HS-27A (cell line): ENCODE results near the gene ULBP2.
"Not testable (repeated sequence)": the region's sequence is repeated elsewhere in the genome, so short reads cannot be mapped to it uniquely, and the experiment has no call there.

Source experiments
- DNase-seq: peaks from one replicate; pipeline ENCODE4 v3.0.0-alpha.2; 2012; ENCODE audit warnings: low read depth, missing footprints

The ULBP2 gene

DNA sequence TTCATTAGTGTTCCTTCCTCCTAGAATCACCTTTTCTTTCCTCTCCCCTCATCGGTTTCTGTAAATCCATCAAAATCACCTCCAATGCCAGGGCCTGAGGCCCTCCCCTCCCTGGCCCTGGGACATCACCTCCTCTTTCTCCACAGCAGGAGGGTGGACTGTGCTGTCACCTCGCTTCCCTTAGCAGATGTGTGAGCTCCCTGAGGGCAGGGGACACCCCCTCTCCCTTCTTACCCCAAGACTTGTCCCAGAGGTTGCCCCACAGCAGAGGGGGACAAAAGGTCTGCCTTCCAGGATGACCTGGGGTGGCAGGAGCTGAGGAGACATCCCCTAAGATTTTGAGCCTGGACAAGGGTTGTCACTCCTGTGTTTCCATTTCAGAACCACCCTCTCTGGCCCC, 27.8 kb downstream of the ULBP2 start:
- DNase-seq = no peak

DNA sequence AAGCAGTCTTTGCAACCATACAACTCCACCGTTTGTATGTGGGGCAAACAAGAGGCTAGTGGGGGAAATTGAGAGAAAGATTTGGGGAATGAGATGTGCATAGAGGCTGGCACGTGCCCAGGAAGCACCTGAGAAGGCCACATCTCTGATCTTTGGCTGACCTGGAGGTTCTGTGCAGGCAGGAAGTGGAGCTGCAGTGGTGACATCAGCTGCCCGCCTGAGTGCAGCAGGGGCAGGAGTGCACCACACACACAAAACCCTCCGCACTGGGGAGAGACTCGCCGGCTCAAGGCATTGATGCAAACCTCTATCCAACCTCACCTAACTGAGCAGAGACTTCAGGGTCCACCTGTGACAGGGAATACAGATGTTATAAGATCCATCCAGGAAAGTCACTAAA, 32.6 kb downstream of the ULBP2 start:
- not testable (repeated sequence) for DNase-seq

DNA sequence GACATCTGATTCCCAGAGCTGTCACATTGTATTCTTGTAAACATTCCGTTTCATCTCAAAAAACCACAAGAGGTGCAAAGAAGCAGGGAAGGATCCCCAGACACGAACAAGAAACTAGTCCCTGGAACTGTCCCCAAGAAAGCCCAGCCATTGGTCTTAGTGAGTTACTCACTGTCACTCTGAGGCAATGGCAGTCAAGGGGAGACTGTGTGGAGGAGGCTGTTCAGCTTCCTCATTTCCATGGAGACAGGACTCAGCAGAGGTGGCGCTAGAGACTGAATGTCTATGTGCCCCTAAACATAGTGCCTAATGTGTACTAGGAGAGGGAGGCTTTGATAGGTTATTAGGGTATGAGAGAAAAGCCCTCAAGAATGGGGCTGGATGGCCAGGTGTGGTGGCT, 33.0 kb downstream of the ULBP2 start:
- no peak for DNase-seq

DNA sequence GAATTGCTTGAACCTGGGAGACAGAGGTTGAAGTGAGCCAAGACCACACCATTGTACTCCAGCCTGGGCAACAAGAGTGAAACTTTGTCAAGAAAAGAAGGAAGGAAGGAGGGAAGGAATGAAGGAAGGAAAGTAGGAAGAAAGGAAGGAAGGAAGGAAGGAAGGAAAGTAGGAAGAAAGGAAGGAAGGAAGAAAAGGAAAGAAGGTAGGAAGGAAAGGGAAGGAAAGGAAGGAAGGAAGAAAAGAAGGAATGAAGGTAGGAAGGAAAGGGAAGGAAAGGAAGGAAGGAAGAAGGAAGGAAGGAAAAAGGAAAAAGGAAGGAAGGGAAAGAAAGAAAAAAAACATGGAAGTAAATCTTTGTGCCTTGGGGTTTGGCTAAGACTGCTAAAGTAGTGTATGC, 33.6 kb downstream of the ULBP2 start:
- no peak for DNase-seq

DNA sequence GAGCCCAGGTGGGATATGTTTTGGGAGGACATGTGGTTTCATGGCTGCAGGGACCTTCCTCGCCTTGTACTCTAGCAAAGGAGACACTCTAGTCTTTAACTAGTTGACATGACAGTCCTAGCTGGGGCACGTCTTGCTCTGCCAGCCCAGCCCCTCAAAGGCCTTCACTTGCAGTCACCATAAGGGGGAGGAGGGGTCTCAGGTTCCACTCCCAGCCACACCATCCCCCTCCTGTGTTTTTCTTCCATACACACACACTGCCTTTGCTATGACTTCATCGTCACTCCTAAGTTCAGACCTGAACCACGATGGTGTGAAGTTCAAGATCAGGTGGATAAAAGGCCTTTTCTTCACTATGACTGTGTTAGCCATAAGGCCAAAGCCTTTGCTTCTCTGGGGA, 35.4 kb downstream of the ULBP2 start:
- DNase-seq = no peak

DNA sequence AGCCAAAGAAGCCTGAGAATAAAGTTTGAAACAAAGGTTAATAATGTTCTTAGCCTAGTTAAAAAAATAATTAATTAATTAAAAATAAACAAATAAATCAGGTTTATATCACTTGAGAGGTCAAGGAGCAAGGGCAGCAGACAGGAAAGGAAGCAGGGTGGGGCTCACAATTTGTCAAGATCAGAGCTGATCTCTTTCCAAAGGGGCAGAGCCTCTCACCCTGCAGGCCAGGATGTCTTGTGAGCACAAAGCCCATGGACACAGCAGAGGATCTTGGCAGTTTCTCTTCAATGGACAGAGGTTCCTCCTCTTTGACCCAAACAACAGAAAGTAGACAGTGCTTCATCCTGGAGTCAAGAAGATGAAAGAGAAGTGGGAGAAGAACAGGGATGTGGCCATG, 36.8 kb downstream of the ULBP2 start:
- no peak for DNase-seq

DNA sequence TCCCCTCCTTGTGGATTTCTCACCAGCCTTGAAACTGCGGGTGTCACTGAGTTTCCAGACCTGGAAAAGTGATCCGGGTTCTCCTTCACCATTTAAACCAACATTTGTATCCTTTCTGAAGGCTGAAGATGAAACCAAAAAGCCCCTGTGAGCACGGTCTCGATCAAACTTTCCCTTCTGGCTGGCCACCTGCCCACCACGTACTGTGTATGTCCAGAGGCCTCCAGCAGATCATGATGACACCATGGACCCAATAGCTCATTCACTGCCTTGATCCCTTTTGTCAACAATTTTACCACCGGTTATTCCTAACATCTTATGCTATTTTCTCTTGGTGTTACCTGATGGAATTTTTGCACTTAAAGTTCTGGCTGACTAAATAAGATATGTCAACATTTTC, 37.5 kb downstream of the ULBP2 start:
- no peak for DNase-seq

DNA sequence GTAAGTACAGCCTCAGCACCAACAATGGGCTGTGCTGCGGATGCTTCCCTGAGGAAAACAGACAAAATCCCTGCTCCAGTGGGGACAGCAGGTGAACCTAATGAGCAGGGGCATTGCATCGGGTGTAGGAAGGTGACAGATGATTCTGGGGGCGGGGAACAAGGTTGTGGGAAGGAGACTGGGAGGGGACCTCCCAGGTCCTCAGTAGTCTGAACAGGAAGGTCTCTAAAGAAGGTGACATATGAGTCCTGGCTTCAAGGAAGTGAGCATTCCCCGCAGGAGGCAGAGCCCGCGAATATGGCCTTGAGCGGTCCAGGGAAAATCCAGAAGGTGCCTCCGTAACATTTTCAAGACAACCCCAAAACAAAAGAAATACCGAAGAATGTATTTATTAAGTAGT, 41.3 kb downstream of the ULBP2 start:
- DNase-seq = no peak

DNA sequence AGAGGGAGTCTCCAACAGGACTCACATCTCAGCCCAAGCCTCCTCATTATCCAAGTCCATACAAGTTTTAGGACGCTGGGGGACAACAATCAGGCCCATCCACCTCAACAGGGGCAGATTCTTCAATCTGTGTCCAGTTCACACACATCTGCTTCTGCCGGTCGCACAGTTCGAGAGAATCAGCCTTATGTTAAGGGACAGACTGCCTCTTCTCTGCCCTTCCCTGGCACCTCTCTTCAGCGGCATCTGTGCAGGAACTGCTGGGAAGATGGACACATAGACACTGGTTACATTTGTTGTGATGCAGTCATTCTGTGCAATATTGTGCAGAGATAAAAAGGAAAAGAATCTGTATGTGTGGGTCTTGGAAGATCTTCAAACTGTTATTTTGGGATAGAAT, 43.0 kb downstream of the ULBP2 start:
- no peak for DNase-seq

DNA sequence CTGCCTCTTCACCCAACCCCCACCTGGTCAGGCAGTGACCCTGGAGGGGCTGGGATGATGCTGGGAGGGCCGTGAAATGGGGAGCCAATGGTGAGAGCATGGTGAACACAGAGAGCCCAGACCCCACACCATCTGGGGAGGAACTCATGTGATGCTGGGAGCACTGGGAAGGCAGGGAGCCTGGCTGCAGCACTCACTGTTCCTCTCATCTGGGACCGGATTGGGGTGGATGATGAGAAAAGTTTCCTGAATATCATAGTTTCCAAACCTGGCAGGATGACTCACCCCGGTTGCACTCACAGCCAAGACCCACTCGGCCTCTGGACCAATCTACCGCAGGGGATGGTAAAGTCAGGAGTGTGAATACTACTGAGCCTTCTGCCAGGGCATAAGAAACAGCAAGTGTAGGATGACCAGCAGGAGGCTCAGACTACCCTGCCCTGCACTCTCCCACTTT, 43.7 kb downstream of the ULBP2 start:
- DNase-seq = no peak

DNA sequence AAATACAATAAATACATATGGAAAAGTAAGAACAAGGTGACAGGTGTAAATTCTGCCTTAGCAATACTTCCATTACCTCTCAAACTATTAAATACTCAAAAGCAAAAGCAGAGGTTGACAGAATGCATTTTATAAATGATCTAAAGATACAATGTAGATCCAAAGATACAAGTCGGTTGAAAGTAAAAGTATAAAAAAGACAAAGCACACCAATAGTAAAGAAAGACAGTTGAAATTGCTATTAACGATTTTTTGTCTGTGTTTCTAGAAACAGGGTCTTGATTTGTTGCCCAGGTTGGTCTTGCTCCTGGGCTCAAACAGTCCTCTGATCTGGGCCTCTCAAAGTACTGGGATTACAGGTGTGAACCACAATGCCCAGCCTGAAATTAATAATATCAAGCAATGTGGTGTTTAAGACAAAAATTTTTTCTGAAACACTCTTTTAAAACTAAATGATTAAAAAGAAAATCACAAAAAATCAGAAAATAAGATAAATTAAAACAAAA, 45.8 kb downstream of the ULBP2 start:
- no peak for DNase-seq

DNA sequence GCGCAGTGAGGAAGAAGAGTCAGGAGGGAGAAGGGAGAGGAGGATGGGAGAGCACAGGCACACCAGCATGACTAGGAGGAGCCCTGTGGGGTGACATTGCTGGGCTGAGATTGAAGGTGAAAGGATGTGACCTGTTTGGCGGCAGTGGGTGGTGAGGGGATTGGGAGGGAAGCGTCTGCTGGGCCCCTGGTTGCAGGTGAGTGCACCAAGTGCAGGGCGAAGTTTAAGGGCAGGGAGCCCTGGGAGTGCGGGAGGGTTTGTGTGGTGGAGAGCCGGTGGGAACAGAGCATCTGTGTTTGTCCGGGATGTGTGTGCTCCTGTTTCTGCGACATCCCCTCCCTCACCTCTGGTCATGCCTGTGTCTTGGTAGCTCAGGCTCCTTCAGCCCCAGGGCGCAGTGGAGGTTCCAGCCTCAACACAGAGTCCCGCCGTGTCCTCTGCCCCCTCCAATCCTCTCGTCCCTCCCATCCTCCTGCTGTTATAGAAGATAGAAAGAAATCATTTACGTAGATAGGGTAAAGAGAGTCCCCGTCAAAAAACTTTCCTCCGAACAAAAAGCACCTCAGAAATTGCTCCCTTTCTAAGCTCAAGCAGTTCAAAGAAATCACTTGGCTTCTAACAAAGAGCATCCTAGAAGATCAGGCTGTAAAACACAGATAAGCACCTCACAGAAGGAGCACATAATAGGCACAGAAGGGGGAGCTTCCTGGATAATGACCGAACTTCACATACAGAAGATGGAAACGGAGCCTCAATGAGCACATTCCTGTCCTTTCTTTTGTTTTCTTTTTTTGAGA, 46.9 kb downstream of the ULBP2 start:
- no peak for DNase-seq

DNA sequence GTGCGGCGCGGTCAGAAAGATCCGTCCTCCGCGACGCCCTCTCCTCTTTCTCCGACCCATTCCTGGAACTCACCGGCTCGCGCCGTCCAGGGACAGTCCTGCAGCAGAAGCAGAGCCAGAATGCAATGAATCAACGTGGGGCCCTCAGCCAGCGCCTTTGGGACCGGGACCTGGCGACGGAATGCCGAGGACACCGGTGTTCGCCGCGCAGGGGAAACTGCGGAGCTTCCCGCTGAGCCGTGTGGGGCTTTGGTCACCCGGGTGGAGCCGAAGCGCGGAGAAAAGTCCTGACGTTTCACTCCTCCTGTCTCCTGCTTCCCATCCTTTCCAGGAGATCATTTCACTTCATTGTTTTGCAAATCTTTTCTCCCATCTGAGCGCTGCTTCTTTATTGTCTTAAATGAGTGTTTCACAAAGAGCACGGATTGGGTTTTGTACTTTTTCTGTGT, 48.4 kb downstream of the ULBP2 start:
- DNase-seq = no peak

DNA sequence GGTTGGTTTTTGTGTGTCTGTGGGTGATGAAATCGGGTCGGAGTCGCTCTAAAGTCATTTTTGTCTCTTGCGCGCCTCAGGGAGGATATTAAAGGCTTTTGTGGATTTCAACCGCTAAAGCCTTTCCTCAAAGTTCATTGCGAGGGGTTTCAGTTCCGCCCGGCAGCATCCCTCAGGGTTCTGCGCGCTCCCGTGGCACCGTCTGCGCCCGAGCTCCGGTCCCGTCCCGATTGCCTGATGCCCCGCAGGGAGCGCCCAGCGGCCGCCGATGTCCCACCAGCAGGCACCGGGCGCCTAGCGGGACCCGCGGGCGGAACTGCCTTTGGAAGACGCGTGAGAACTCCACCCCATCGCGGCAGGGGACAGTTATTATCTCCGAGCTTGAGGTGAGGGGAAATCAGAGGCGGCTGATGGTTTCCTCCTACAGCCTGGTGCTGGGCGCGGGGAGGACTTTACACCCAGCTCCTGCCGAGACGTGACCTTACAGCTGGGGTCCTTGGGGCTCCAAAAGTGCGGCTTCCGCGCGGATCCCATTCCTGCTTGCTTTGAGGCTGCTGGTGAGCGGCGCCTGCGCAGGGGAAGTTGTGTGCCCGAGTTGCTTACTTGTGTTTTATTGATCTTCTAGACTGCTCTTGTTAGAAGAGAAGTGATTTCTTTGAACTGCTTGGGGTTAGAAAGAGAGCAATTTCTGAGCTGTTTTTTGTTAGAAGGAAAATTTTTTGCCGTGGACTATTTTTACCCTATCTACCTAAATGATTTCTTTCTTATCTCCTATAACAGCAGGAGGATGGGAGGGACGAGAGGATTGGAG, 49.1 kb downstream of the ULBP2 start:
- DNase-seq = no peak

DNA sequence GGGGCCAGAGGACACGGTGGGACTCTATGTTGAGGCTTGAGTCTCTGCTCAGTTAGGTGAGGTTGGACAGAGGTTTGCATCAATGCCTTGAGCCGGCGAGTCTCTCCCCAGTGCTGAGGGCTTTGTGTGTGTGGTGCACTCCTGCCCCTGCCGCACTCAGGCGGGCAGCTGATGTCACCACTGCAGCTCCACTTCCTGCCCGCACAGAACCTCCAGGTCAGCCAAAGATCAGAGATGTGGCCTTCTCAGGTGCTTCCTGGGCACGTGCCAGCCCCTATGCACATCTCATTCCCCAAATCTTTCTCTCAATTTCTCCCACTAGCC, 49.6 kb downstream of the ULBP2 start:
- not testable (repeated sequence) for DNase-seq

DNA sequence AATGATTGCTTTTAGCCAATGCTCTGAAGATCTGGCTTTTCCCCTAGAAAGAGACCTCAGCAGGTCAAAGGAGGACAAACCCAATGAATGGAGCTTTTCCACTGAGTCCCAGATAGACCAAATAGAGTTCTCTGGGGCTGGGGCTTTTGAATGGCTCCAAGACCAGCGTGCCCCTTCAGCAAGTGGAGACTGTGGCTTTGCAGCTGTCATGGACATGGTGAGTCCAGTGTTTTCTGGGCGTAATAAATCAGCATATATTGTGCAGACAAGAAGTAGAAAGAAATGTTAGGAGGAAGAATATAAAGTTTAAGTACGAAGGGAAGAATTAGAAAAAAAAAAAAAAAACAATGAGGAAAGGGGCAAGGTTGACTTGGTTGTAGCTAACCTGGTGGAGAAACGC, 50.0 kb downstream of the ULBP2 start:
- no peak for DNase-seq

DNA sequence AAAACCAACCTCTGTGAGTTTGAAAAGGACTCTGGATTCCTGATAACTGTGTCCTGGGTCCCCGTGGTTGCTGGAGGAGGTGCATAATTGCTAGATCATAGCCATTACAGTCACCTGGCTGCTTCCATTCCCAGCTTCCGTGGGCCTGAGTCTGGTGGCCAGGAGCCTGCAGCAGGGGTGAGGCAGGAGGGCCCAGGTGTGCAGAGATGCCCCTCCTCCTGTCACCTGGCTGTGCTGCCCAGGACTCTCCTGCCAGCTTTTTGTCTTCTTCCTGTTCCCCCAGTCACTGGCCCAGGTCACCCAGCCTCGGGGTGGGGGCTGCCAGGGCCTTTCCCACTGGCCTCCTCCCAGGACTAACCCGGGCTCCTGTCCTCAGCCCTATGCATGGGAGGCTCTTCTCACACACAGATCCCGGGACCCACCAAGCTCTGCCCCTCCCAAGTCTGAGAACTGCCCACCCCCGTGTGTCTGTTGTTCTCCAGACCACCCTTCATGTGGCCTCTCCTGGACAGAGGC, 53.5 kb downstream of the ULBP2 start:
- no peak for DNase-seq

DNA sequence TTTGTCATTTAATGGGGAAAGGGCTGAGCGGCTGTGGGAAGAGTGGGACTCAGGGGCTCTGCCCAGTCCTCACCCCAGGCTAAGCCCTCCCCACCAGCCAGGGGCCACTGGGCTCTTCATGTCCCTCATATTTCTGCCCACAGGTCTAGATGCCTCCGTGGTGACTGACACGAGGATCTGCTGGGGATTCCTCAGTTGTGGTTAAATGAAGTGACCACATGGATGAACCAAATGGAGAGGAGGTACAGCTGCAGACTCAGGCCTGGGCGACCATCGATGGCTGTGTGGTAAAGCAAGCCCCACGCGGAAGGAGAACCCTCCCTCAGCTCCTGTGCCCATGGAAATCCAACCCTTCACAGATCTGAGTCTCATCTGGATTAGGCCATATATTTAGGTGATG, 54.2 kb downstream of the ULBP2 start:
- DNase-seq = no peak
